GM04503 (cell line): Measurements from ENCODE around the gene ACO2.

Source experiments
- DNase-seq: peaks from one replicate; pipeline ENCODE4 v3.0.0-alpha.2; 2012; ENCODE audit warnings: low read depth

The ACO2 gene

GRCh38 chr22:41523464-41524221, 54.7 kb downstream of the ACO2 start:
- no peak for DNase-seq

- DNase-seq = no peak
Measured at GRCh38 chr22:41524251-41524661, 55.3 kb downstream of the ACO2 start.

- no peak for DNase-seq
Measured at GRCh38 chr22:41524809-41525449, 56.0 kb downstream of the ACO2 start.

GRCh38 chr22:41525450-41526225, 56.7 kb downstream of the ACO2 start:
- no peak for DNase-seq

- no peak for DNase-seq
Measured at GRCh38 chr22:41526226-41526829, 57.4 kb downstream of the ACO2 start.

GRCh38 chr22:41526830-41527799, 58.2 kb downstream of the ACO2 start:
- no peak for DNase-seq

- DNase-seq = no peak
Measured at GRCh38 chr22:41528132-41528766, 59.3 kb downstream of the ACO2 start.

- no peak for DNase-seq
Measured at GRCh38 chr22:41528938-41529561, 60.1 kb downstream of the ACO2 start.

- no peak for DNase-seq
Measured at GRCh38 chr22:41530890-41531714, 62.2 kb downstream of the ACO2 start.

GRCh38 chr22:41531715-41532477, 63.0 kb downstream of the ACO2 start:
- no peak for DNase-seq

GRCh38 chr22:41532908-41533825, 64.2 kb downstream of the ACO2 start:
- DNase-seq = no peak

- DNase-seq = no peak
Measured at GRCh38 chr22:41534219-41534618, 65.3 kb downstream of the ACO2 start.

GRCh38 chr22:41535244-41535643, 66.3 kb downstream of the ACO2 start:
- no peak for DNase-seq

GRCh38 chr22:41537203-41537602, 68.3 kb downstream of the ACO2 start:
- no peak for DNase-seq

- DNase-seq = no peak
Measured at GRCh38 chr22:41538583-41538982, 69.7 kb downstream of the ACO2 start.

GRCh38 chr22:41539146-41540005, 70.5 kb downstream of the ACO2 start:
- peak; percentile 9 for DNase-seq

- no peak for DNase-seq
Measured at GRCh38 chr22:41540006-41540315, 71.0 kb downstream of the ACO2 start.
